Measurements from ENCODE around the gene PUS1.
"Not testable (repeated sequence)": the region's sequence is repeated elsewhere in the genome, so short reads cannot be mapped to it uniquely, and the experiment has no call there.

The PUS1 gene

DNA sequence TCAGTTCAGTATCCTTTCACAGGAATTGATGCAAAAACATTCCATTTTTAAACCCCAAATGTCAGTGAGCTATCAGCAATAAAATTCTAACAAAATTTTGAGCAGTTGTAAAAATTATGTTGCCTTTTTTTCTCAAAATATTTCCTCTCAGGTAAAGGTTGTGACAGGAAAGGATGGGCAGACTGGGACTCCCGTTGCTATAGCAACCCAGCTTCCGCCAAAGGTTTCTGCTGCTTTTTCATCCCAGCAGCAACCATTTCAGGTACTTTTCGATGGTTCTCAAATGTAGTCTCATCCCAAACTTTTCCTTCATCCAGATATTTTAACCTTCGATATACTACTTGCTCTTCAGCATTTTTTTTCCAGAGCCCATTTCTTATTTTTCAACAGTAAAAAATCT, 34.3 kb downstream of the PUS1 start:
- no peak for DNase-seq

DNA sequence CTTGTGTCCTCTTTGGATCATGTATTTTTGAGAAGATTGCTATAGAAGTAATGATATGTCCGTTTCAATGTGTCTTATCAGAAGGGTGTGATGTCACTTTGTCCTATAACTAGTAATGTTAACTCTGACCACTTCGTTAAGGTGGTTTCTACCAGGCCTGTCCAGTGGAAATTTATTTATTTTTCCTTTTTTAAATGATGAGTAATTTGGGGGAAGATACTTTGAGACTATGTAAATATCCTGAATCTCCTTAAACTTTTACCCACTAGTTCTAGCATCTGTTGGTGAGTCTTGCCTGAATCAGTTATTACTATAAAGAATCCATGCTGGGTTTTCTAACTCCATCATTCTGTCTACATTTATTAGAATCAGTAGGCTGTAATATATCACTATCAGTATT, 36.0 kb downstream of the PUS1 start:
- DNase-seq = no peak

DNA sequence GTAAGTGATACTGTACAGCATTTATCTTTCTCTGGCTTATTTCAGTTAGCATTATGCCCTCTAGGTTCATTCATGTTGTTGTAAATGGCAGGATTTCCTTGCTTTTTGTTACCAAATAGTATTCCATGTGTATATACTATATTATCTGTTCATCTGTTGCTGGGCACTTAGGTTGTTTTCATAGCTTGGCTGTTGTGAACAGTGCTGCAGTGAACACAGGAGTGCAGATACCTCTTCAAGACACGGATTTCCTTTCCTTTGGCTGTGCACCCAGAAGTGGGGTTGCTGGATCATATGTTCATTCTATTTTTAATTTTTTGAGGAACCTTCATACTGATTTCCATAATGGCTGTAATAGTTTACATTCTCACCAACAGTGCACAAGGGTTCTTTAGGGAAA, 42.1 kb downstream of the PUS1 start:
- no peak for DNase-seq

DNA sequence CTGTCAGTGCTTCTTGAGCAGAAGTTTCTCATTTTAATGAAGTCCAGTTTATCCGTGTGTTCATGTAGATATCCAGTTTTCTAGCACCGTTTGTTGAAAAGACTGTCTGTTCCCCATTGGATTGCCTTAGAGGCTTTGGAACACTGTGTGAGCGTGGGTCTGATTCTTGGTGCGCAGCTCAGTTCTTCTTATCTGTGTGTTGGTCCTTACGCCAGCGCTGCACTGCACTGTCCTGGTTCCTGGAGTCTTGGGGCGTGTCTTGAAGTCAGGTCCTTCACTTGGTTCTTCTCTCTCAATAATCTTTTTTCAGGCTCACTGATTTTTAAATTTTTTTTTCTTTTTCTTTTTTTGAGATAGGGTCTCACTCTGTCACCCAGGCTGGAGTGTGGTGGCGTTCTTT, 46.2 kb downstream of the PUS1 start:
- DNase-seq = no peak

DNA sequence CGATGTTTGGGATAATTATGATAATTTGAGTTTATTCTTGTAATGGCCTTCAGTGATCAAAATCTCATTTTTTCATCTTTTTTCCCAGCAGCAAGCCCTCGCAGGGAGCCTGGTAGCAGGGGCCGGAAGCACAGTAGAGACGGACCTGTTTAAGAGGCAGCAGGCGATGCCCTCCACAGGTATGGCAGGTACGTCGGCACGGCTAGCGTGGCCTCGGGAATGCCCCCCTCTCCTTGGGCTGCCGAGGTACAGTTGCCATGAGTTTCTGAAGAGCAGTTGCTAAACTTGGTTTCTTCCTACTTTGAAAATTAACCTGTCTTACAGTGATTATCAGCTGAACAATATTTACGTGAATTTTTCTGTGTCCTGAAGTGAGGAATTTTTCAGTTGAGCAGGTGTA, 50.5 kb downstream of the PUS1 start:
- no peak for DNase-seq

DNA sequence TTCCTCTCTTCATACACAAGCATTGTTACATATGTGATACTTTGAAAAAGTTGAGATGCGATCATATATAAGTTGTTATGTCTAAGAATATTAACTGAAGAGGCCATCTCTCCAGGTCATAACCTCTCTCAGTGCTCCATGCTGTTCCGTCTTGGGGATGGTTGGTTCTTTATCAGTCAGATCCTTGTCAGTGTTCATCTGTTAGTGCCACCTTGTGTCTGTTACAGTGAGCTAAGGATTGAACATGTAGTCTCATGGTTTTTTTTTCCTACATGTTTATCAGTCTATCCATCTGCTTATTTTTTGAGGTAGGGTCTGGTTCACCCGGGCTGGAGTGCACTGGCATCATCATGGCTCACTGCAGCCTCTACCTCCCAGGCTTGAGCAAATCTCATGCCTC, 51.2 kb downstream of the PUS1 start:
- DNase-seq = no peak

DNA sequence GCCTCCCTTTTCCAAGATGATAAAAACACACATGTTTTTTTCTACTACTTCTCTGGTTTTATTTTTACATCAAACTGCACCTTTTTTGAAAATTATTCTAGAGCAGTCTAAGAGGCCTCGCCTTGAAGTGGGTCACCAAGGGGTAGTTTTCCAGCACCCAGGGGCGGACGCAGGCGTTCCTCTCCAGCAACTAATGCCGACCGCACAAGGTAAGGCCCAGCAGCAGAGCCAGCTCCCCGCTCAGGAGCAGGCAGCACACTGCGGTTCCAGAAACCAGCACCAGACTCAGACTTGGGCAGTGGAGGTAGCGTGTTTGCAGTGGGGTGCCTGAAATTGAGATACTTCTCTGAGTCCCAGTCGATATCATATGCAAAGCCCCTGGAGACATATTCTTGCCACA, 52.3 kb downstream of the PUS1 start:
- DNase-seq = no peak

DNA sequence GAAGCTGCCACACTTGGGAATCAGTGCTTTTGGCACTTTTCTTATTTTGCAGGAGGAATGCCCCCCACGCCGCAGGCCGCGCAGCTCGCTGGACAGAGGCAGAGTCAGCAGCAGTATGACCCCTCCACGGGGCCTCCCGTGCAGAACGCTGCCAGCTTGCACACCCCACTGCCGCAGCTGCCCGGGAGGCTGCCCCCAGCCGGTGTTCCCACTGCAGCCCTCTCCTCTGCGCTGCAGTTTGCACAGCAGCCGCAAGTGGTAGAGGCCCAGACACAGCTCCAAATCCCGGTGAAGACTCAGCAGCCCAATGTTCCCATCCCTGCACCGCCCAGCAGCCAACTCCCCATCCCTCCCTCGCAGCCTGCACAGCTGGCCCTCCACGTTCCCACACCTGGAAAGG, 53.0 kb downstream of the PUS1 start:
- no peak for DNase-seq

DNA sequence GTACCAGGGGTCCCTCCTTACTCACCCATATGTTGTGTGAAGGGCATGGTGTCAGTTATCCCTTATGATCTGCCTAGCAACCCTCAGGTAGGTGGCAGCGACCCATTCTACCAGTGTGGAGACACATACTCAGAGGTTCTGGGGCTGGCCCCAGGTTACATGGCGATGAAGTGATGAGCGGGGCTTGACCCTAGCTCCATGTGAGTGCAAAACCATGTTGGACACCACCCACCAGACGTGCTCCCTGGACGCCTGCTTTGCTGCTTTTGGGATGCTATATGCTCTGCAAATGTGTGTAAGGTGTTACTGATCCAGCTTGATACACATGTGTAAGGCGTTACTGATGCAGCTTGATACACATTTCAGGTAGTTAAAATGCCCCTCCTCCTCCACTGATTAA, 54.0 kb downstream of the PUS1 start:
- no peak for DNase-seq

DNA sequence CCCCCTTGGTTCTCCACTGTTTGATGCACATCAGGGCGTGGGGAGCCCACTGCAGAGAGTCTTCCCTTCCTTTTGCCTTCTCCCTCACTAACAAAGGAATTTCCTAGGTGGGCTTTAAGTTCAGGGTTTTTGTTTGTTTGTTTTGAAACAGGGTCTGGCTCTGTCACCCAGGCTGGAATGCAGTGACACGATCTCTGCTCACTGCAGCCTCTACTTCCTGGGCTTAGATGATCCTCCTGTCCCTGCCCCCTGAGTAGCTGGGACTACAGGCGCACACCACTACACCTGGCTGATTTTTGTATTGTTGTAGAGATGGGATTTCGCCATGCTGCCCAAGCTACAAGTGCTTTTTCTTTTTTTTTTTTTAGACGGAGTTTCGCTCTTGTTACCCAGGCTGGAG, 54.5 kb downstream of the PUS1 start:
- DNase-seq = no peak

DNA sequence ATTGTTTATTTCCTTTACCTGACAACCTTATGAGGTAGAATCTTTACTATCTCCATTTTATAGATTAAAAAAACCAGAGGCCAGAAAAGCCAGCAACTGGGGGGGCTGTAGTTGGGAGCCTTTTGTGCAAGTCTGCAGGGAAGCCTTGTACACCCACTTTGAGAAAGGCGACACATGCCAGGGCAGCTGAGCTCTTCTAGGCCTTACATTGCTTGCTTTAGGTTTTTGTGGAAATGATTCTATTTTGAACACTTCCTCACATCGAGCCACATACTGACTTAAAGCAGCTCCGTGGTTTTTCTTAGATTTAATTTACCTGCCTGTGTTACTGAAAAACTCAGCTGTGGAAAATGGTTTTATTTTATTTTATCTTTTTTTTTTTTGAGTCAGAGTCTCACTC, 55.3 kb downstream of the PUS1 start:
- no peak for DNase-seq

DNA sequence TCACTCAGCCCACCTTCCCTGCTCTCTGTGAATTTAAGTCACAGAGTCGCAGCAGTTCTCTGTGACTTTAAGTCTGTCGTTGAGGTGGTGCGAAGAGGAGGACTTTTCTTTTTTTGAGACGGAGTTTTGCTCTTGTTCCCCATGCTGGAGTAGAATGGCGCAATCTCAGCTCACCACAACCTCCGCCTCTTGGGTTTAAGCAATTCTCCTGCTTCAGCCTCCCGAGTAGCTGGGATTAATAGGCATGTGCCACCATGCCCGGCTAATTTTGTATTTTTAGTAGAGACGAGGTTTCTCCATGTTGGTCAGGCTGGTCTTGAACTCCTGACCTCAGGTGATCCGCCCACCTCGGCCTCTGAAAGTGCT, 56.4 kb downstream of the PUS1 start:
- not testable (repeated sequence) for DNase-seq

DNA sequence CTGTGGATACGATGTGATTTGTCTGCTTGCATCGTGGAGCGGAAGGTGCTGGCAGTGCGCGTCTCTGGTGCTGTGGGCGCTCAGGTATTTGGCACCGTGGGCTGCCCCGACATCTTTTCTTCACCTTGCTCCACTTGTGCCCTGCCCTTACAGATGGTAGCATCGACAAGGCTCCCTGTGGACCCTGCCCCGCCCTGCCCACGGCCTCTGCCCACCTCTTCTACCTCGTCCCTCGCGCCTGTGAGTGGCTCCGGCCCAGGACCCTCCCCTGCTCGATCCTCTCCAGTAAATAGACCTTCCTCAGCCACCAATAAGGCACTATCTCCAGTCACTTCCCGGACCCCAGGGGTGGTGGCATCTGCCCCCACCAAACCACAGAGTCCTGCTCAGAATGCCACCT, 57.3 kb downstream of the PUS1 start:
- DNase-seq = no peak

DNA sequence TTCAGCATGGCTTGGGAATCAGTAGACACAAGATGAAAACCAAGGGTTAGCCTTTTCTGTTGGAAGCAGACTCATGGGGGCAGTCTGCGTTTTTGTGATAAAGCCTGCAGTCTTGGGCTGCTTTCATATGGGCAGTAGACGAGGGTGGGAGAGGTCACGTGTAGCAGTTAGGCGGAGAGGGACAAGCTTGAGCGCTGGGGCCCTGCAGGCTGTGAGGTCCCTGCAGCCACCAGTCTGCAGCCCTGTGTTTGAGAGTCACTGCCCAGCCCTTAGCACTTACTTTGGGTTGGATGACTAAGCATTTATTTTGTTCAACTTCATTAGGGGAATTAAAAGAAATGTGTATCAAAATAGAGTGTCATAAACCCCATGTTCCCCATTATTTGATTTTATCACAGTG, 57.8 kb downstream of the PUS1 start:
- no peak for DNase-seq

DNA sequence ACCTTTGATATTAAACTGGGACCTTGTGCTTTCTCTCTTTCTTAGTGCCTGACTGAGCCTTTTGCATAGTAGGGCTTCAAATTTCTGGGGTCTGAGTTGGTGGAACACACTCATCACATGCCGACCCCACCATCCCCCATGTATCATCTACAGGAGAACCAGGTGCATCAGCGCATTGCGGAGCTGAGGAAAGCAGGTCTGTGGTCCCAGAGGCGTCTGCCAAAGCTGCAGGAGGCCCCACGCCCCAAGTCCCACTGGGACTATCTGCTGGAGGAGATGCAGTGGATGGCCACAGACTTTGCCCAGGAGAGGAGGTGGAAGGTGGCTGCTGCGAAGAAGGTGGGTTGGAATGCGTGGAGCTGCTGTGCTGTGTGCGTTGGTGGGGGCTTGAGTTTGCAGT, 58.5 kb downstream of the PUS1 start:
- DNase-seq = no peak

DNA sequence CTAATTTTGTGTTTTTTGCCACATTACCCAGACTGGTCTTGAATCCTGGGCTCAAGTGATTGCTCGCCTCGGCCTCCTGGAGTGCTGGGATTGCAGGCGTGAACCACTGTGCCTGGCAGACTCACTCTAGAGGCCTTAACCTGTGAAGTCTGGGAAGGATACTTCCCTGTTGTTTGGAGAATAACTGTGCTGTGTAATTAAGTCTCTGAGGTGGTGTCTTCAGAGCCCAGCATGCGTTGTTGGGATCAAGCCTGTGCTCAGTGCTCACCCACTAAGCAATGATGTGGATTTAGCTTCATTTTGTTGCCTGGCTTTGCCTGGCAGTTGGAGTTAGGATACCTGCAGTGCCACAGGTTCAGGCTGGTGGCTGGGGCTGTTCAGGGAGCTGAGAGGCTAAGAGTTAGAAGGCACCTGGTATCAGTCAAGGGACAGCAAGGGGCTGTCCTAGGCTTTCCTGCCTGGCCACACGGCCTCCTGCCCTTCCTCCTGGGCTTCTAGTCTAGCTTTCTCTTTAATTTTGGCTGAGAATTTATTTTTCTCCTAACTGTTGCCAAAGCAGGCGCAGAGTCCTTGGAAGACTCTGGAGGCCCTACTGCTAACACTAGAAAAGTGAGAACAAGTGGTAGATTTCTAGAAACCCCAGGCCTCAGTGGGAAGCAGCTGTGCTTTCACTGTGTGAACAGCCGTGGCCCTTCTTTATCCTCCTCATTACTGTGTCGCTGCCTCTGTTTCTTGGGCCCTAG, 59.1 kb downstream of the PUS1 start:
- DNase-seq = no peak

DNA sequence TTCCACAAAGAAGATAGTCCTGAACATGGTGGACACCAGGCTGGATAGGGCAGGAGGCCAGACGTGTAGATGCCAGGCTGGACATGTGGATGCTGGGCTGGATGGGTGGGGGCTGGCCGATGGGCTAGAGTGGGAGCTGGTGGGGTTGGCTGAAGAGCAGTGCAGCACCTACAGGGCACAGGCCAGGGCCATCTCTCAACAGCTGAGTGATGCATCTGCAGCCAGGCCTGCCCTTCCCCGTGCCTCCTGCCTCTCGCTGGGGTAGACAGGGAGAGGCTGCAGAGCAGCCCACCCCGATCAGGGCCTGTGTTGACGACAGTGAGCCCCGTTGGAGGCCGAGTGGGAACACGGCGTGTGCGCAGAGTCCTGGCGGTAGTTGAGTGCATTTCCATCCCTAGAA, 59.9 kb downstream of the PUS1 start:
- no peak for DNase-seq

DNA sequence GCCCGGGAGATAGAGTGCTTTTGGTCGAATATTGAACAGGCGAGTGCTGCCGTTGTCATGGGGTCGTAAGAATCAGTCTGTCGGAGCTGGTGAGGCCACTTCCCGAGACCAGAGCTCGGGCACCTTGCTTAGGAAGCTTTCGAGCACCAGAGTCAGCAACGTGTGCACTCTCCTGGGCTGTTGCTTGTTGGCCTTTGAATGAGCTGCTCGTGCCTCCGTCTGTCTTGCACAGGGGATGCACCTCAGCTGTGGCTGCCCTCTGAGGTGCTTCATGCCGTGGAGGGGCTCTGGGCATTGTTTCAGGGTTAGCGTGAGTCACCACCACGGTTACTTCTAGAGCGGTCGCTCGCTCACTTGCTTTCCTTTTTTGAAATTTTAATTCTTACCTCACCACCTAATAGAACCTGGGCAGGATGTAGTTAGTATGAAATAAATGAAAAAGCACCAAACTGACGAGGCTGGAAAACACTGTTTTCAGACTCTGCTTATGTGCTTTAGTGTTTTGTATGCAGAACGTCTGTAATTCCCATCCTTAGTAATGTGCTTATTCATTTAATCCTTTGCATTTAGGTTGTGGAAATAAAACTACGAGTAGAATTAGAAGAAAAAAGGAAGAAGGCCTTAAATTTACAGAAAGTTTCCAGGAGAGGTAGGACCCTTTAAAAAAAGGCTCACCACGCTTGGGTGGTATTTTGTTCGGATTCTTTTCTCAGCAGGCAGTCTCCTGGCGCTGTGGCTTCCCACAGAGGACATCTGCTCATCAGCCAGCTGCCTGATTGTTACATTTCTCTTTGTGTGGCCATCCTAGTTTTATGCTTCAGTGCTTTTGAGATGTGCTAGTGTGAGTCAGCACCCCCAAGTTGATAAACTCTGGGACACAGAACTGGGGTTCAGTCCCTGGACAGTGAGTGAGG, 61.2 kb downstream of the PUS1 start:
- DNase-seq = no peak

DNA sequence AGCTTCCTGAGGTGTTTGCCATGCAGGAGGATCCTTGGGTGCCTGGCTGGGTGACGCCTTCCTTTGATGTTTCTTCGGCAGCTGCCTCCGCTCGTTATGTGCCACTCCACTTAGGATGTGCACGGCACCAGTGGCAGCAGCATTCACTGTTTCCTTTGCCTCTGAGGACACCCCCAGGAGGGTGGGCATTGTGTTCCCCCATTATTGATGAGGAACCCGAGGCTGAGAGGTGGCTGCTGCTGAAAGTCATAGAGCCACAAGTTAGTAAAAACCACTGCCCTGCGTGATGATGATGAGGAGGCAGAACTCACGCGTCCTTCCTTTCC, 61.9 kb downstream of the PUS1 start:
- DNase-seq = no peak

DNA sequence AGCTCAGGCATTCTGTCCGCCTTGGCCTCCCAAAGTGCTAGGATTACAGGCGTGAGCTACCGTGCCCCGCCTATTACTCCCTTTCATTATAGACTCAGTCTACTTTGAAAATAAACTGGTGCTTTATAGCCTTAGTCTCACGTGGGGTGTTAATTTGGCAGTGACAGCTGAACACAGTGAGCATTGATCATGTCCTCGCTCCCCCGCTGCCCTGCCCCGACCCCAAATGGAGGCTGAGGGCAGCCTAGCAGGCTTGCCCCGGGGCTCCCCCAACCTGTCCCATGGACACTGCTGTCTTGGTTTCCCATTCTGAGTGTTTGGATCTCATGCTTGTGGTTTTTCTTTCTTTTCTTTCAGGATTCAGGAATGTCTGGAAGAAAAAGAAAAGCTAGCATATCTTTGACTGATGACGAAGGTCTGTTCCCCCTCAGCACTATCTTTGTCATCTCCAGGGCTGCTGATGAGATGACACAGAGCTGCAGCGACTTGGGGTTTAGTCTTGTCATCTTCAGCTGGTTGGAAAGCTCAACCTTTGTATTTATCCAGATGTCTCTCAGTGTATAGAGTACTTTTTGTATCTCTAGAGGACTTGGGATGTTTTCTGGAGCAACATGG, 62.8 kb downstream of the PUS1 start:
- no peak for DNase-seq

DNA sequence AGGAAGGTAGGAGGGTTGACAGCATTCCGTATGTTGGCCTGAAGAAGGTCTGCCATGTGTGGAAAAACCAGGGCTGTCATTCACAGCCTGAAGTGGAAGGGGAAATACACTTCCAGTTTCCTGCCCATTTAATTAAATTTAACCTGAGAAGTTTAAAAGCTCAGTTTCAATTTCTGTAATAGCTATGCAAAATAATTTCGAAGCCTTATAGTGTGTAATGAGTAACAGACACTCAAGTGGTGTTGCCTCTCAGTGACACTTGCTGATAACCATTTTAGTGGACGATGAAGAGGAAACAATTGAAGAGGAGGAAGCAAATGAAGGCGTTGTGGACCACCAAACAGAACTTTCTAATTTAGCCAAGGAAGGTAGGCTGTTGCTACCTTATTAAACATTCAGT, 65.5 kb downstream of the PUS1 start:
- no peak for DNase-seq

All from hippocampal formation (tissue), 2 donors.